H1 (cell line): ENCODE measurements around the gene EFCAB6. TPM values are rescaled to one million over a fixed set of nuclear protein-coding genes. Genes with fewer than 3 reads are reported as not detected.

ENCODE experiments used
- CTCF ChIA-PET: fragments of 300-600 bp; sonication (Branson Sonifier 250); formaldehyde crosslinking; loops from one replicate; lab custom pipeline; 2021; ENCODE audit not compliant: partially characterized antibody; lab: Charles Lee
- POLR2A ChIA-PET: fragments of 300-600 bp; sonication (Branson Sonifier 250); formaldehyde crosslinking; loops from one replicate; lab custom pipeline; 2021; ENCODE audit warnings: inconsistent platforms; ENCODE audit not compliant: partially characterized antibody; lab: Charles Lee
- DNase-seq, 2 experiments: peaks; one replicate each; pipeline versions ENCODE4 v3.0.0 to v3.0.0-alpha.2; 2010 to 2022; ENCODE audit warnings: low spot score in 2 of 2, low read depth in 1 of 2, mixed read lengths in 1 of 2
- FAIRE-seq: peaks from 2 replicates; lab custom pipeline; 2011; peaks lifted over from hg19 to GRCh38; lab: Jason Lieb, UNC
- H2AFZ ChIP-seq: 2 replicates; pipeline ENCODE4 v1.8.1; 2012; ENCODE audit warnings: low read length, inconsistent platforms
- H2AK5ac ChIP-seq: 2 replicates; pipeline ENCODE4 v1.6.1; 2013; ENCODE audit warnings: low read depth, low read length
- H2BK120ac ChIP-seq: replicated peaks from 2 replicates; pipeline ENCODE3; 2013; ENCODE audit warnings: low read depth, low read length, inconsistent platforms
- H2BK12ac ChIP-seq: 2 replicates; pipeline ENCODE4 v1.6.1; 2013; ENCODE audit warnings: low read depth, low read length
- H2BK15ac ChIP-seq: 2 replicates; pipeline ENCODE4 v1.6.1; 2013; ENCODE audit warnings: low read length
- H2BK20ac ChIP-seq: 2 replicates; pipeline ENCODE4 v1.6.1; 2013; ENCODE audit warnings: low read length
- H2BK5ac ChIP-seq: 2 replicates; pipeline ENCODE4 v1.6.1; 2013; ENCODE audit warnings: low read depth, low read length
- H3K14ac ChIP-seq: 2 replicates; pipeline ENCODE4 v1.6.1; 2013; ENCODE audit warnings: inconsistent platforms; ENCODE audit not compliant: insufficient read length
- H3K18ac ChIP-seq: 2 replicates; pipeline ENCODE4 v1.6.1; 2013; ENCODE audit warnings: low read length; ENCODE audit errors: extremely low read depth
- H3K23ac ChIP-seq: 2 replicates; pipeline ENCODE4 v1.6.1; 2013; ENCODE audit warnings: inconsistent platforms; ENCODE audit not compliant: insufficient read length
- H3K23me2 ChIP-seq: 2 replicates; pipeline ENCODE4 v1.6.1; 2013; ENCODE audit warnings: low read depth, low read length
- H3K27ac ChIP-seq: 2 replicates; pipeline ENCODE4 v1.6.1; 2011; ENCODE audit warnings: low read depth, low read length, inconsistent platforms
- H3K27me3 ChIP-seq, 4 experiments: replicated peaks in 1 of 4; 1 replicate in 1 of 4; 2 replicates in 3 of 4; pipeline versions ENCODE4 v1.6.1 to v1.8.1; 2011 to 2013; ENCODE audit warnings: low read length in 3 of 4, mild to moderate bottlenecking in 3 of 4, inconsistent platforms in 2 of 4, mixed read lengths in 2 of 4, moderate library complexity in 1 of 4; ENCODE audit not compliant: control insufficient read depth in 3 of 4, insufficient read depth in 3 of 4; ENCODE audit errors: extremely low read depth in 1 of 4
- H3K36me3 ChIP-seq, 4 experiments: 2 replicates each; pipeline versions ENCODE4 v1.6.1 to v1.8.1; 2011 to 2013; ENCODE audit warnings: mild to moderate bottlenecking in 4 of 4, low read length in 3 of 4, moderate library complexity in 2 of 4, control low read depth in 1 of 4, inconsistent platforms in 1 of 4; ENCODE audit not compliant: insufficient read depth in 4 of 4, control insufficient read depth in 2 of 4
- H3K4ac ChIP-seq: replicated peaks from 2 replicates; pipeline ENCODE3; 2013; ENCODE audit warnings: low read length, low read depth, mixed read lengths, inconsistent platforms; ENCODE audit not compliant: insufficient read length
- H3K4me1 ChIP-seq, 4 experiments: replicated peaks in 1 of 4; 1 replicate in 1 of 4; 2 replicates in 3 of 4; pipeline versions ENCODE4 v1.6.1 to v1.8.1; 2011 to 2013; ENCODE audit warnings: low read length in 3 of 4, inconsistent platforms in 2 of 4, mixed read lengths in 1 of 4; ENCODE audit not compliant: insufficient read depth in 4 of 4, control insufficient read depth in 3 of 4
- H3K4me2 ChIP-seq, 2 experiments: 2 replicates each; pipeline versions ENCODE4 v1.6.1 to v1.8.1; 2011 to 2013; ENCODE audit warnings: low read depth in 2 of 2, low read length in 2 of 2, control low read depth in 1 of 2, inconsistent platforms in 1 of 2, mild to moderate bottlenecking in 1 of 2; ENCODE audit not compliant: insufficient read depth in 1 of 2
- H3K4me3 ChIP-seq, 4 experiments: fragments of 200-600, 300-600 bp in 1 of 4; sonication (generic), shearing (Covaris generic), sonication (Bioruptor Twin) in 1 of 4; 2 replicates each; pipeline versions ENCODE4 v1.5.1 to v1.8.1; 2011 to 2016; ENCODE audit warnings: low read length in 4 of 4, low read depth in 3 of 4, control low read depth in 2 of 4, inconsistent platforms in 2 of 4, mild to moderate bottlenecking in 2 of 4, mixed read lengths in 1 of 4, moderate library complexity in 1 of 4; ENCODE audit not compliant: insufficient read depth in 2 of 4; ENCODE audit errors: extremely low read depth in 1 of 4
- H3K56ac ChIP-seq: replicated peaks from 2 replicates; pipeline ENCODE3; 2013; ENCODE audit warnings: low read depth, mild to moderate bottlenecking, mixed read lengths, low read length, inconsistent platforms; ENCODE audit not compliant: insufficient read length
- H3K79me1 ChIP-seq: 2 replicates; pipeline ENCODE4 v1.6.1; 2013; ENCODE audit warnings: low read depth, low read length, control low read depth
- H3K79me2 ChIP-seq, 2 experiments: 2 replicates each; pipeline versions ENCODE4 v1.6.1 to v1.8.1; 2012 to 2013; ENCODE audit warnings: low read length in 2 of 2, mild to moderate bottlenecking in 2 of 2, inconsistent platforms in 1 of 2; ENCODE audit not compliant: insufficient read depth in 2 of 2, control insufficient read depth in 1 of 2
- H3K9ac ChIP-seq, 4 experiments: replicated peaks in 1 of 4; 1 replicate in 1 of 4; 2 replicates in 3 of 4; pipeline versions ENCODE4 v1.6.1 to v1.8.1; 2011 to 2013; ENCODE audit warnings: low read depth in 3 of 4, low read length in 3 of 4, control low read depth in 2 of 4, mild to moderate bottlenecking in 2 of 4, moderate library complexity in 2 of 4, inconsistent platforms in 1 of 4; ENCODE audit errors: extremely low read depth in 1 of 4
- H3K9me3 ChIP-seq, 2 experiments: 2 replicates each; pipeline versions ENCODE4 v1.6.1 to v1.8.1; 2012 to 2013; ENCODE audit warnings: mild to moderate bottlenecking in 2 of 2, moderate library complexity in 2 of 2, control low read depth in 1 of 2, inconsistent platforms in 1 of 2, low read depth in 1 of 2, low read length in 1 of 2, mixed read lengths in 1 of 2; ENCODE audit not compliant: insufficient read depth in 2 of 2
- H4K20me1 ChIP-seq, 2 experiments: replicated peaks in 1 of 2; 2 replicates each; pipeline versions ENCODE3 to v1.8.1; 2011 to 2013; ENCODE audit warnings: inconsistent platforms in 2 of 2, low read length in 2 of 2, mild to moderate bottlenecking in 1 of 2; ENCODE audit not compliant: insufficient read depth in 2 of 2, control insufficient read depth in 1 of 2
- H4K5ac ChIP-seq: 2 replicates; pipeline ENCODE4 v1.6.1; 2013; ENCODE audit warnings: low read length, low read depth, mixed read lengths, inconsistent platforms; ENCODE audit not compliant: insufficient read length
- H4K8ac ChIP-seq: 2 replicates; pipeline ENCODE4 v1.8.0; 2013; ENCODE audit warnings: mild to moderate bottlenecking, moderate library complexity, low read length, inconsistent platforms; ENCODE audit not compliant: insufficient read depth; ENCODE audit errors: extremely low read depth
- H4K91ac ChIP-seq: replicated peaks from 2 replicates; pipeline ENCODE3; 2013; ENCODE audit warnings: low read length, mixed read lengths, inconsistent platforms; ENCODE audit not compliant: insufficient read length
- BCL11A ChIP-seq, 2 experiments: IDR thresholded peaks; one replicate each; pipeline ENCODE4 v1.6.1; 2011; ENCODE audit warnings: low read depth in 2 of 2, low read length in 2 of 2, mild to moderate bottlenecking in 2 of 2
- CBX5 ChIP-seq: fragments of 300-800, 300-1000 bp; sonication (generic); IDR thresholded peaks from 2 replicates; pipeline ENCODE4 v1.7.1; 2016; ENCODE audit warnings: antibody characterized with exemption, low read length, low read depth
- CHD1 ChIP-seq: IDR thresholded peaks from 2 replicates; pipeline ENCODE4 v1.6.1; 2012; ENCODE audit warnings: low read depth, low read length, improper control_type of control experiment
- JUN ChIP-seq: IDR thresholded peaks from 2 replicates; pipeline ENCODE4 v1.6.1; 2011; ENCODE audit warnings: low read depth, mild to moderate bottlenecking, improper control_type of control experiment, low read length
- POLR2A ChIP-seq, 2 experiments: IDR thresholded peaks; 1 replicate in 1 of 2; 2 replicates in 1 of 2; pipeline ENCODE4 v1.6.1; 2011; ENCODE audit warnings: low read depth in 2 of 2, low read length in 2 of 2, mild to moderate bottlenecking in 2 of 2; ENCODE audit errors: control extremely low read depth in 1 of 2
- POLR2AphosphoS5 ChIP-seq: IDR thresholded peaks from 2 replicates; pipeline ENCODE4 v1.6.1; 2011; ENCODE audit warnings: low read depth, low read length
- RBBP5 ChIP-seq: IDR thresholded peaks from 2 replicates; pipeline ENCODE4 v1.7.1; 2012; ENCODE audit warnings: low read depth, mild to moderate bottlenecking, inconsistent platforms, low read length, moderate library complexity, borderline replicate concordance
- RFX5 ChIP-seq: IDR thresholded peaks from 2 replicates; pipeline ENCODE4 v1.6.1; 2011; ENCODE audit warnings: low read depth, low read length, improper control_type of control experiment, borderline replicate concordance
- SP1 ChIP-seq: IDR thresholded peaks from 2 replicates; pipeline ENCODE4 v1.6.1; 2011; ENCODE audit warnings: low read depth, low read length
- ZNF274 ChIP-seq: IDR thresholded peaks from 2 replicates; pipeline ENCODE4 v1.7.0; 2012; ENCODE audit warnings: low read length, borderline replicate concordance; ENCODE audit errors: extremely low read depth
- WGBS, 2 experiments: shearing (Covaris generic) in 1 of 2; methylation state at CpG; one replicate each; pipeline versions ENCODE4 v1.1.6 to v1.1.7; 2013 to 2015; ENCODE audit warnings: low lambda C conversion rate in 2 of 2, mixed read lengths in 2 of 2, inconsistent platforms in 1 of 2, low coverage in 1 of 2, missing lambda C conversion rate in 1 of 2; ENCODE audit not compliant: insufficient replicate concordance in 2 of 2, insufficient coverage in 1 of 2, insufficient read length in 1 of 2; ENCODE audit errors: extremely low coverage in 1 of 2, missing lambda C conversion rate in 1 of 2; 5-methylcytosine and 5-hydroxymethylcytosine counted together
- polyA plus RNA-seq, 7 experiments: library from polyadenylated mRNA; depleted of rRNA in 3 of 7; stranded (reverse) in 5 of 7; unstranded in 2 of 7; fragments of >200 nt in 5 of 7; fragments of 200-250 nt in 2 of 7; gene quantifications; 1 replicate in 5 of 7; 2 replicates in 1 of 7; 4 replicates in 1 of 7; pipeline versions ENCODE4 v1.2.1 to v1.2.3, GENCODE V29; 2011 to 2013; ENCODE audit warnings: missing spikeins in 2 of 7, mixed read lengths in 2 of 7
- total RNA-seq: library from RNA; stranded (reverse); fragmentation: NEBNext Ultra II Directional; extraction: Animal tissue kit (Norgen Biotek cat#: 25700); gene quantifications from 2 replicates; pipeline ENCODE4 v1.2.1, GENCODE V29; 2021
- TF ChIP-seq, protein P1 (sequence below): IDR thresholded peaks from 2 replicates; pipeline ENCODE4 v1.6.1; 2012; ENCODE audit warnings: inconsistent platforms
- TF ChIP-seq, protein P2 (sequence below): IDR thresholded peaks from 2 replicates; pipeline ENCODE4 v1.6.1; 2012; ENCODE audit warnings: low read length, inconsistent platforms

The EFCAB6 gene
- total and polyA plus RNA-seq, 2 of the 8 experiments (the other 6 are each of a cell fraction or from before 2014, with no cell fraction given), result 0.32 to 1.7 TPM

DNA sequence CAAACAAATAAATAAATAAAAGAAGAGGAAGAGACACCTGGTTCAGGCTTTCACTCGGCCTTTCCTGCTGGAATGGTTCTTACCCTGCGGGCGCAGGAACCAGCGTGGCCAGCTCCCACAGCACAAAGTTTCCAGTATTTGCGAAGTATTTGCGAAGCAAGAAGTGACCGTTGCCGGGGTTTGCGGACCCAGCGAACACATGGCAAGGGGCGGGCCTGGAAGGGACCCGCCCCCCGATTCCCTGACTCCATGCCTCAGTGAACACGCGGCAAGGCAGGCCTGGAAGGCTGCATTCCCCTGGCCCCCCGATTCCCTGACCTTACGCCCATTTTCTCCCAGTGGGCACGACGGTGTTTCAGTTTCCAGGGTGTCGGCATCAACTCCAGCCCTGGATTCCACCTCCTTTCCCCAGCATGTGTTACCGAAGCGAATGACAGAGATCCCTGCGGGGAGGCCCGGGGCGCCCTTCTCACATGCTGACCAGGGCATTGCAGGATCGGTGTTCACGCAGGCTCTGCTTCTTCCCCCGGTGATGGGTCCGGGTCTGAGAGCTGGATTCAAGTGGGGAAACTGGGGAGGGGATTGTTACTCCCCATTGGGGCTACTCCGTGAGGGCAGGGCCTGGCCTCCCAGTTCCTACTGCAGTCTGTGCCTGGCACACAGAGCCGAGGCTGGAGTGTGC, 297.5 kb downstream of the EFCAB6 start:
- Histone ChIP-seq H3K23me2 (no peaks in the 10 kb centered on the region; the same call in 1 of the 2 replicates), H2BK120ac (no peak overlapping the region), H3K4me3 (no peak overlapping the region), H3K27me3 (no peaks in the 10 kb centered on the region), H3K27ac (no peak overlapping the region), H2BK12ac (no peak overlapping the region), H3K9ac (no peak overlapping the region), H2BK15ac (no peak overlapping the region), H3K18ac (no peak overlapping the region; the same call in 1 of the 2 replicates), H3K79me2 (no peaks in the 10 kb centered on the region), H3K79me1 (no peaks in the 10 kb centered on the region), H3K36me3 (no peaks in the 10 kb centered on the region; a peak in 1 of 8 replicates), H2AFZ (no peak overlapping the region), H2AK5ac (no peak overlapping the region), H3K23ac (no peak overlapping the region), H3K56ac (no peak overlapping the region), H3K9me3 (no peaks in the 10 kb centered on the region; a peak in 1 of 4 replicates), H4K91ac (no peak overlapping the region), H2BK20ac (no peak overlapping the region), H4K20me1 (no peaks in the 10 kb centered on the region), H2BK5ac (no peak overlapping the region), H3K14ac (no peak overlapping the region), H3K4ac (peak overlapping the region; percentile 21), H3K4me2 (no peak overlapping the region), H4K8ac (peak overlapping the region; percentile 57), H3K4me1 (peaks cover 0 to 2% (median 0%) of the 10 kb centered on the region in 4 experiments; a peak in 2 of 7 replicates), H4K5ac (no peak overlapping the region)
- WGBS, 2 experiments, result 88% methylated on average over 31 of the region's 31 CpGs; no CpG with 5 or more reads in 1 of the 2 experiments
- DNase-seq (no peak), FAIRE-seq (no peak)
- CTCF ChIA-PET, result interaction anchor here (0.9 to 3.2 kb wide), 6 partner anchors 8 to 372 kb away, joined by 3 to 14 read pairs (median 4); no protein-coding TSS in a partner anchor
- POLR2A ChIA-PET, result no interaction called here
- TF ChIP-seq ZNF274 (no peak), CHD1 (no peak), CBX5 (no peak), RBBP5 (no peak), RFX5 (no peak), POLR2AphosphoS5 (no peak), SP1 (no peak), POLR2A (IDR thresholded peaks at IDR 0.05; ENCODE audit: control extremely low read depth in 1 of 2, low read depth in 2 of 2, low read length in 2 of 2) (no peak), JUN (no peak), BCL11A (IDR thresholded peaks at IDR 0.05; ENCODE audit: low read depth in 2 of 2, low read length in 2 of 2) (no peak)
- TF ChIP-seq, protein P1, sequence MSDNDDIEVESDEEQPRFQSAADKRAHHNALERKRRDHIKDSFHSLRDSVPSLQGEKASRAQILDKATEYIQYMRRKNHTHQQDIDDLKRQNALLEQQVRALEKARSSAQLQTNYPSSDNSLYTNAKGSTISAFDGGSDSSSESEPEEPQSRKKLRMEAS, result no peak; the same call in 1 of the 2 replicates
- TF ChIP-seq, protein P2, sequence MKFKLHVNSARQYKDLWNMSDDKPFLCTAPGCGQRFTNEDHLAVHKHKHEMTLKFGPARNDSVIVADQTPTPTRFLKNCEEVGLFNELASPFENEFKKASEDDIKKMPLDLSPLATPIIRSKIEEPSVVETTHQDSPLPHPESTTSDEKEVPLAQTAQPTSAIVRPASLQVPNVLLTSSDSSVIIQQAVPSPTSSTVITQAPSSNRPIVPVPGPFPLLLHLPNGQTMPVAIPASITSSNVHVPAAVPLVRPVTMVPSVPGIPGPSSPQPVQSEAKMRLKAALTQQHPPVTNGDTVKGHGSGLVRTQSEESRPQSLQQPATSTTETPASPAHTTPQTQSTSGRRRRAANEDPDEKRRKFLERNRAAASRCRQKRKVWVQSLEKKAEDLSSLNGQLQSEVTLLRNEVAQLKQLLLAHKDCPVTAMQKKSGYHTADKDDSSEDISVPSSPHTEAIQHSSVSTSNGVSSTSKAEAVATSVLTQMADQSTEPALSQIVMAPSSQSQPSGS, result no peak
